GM19043 (cell line): Measurements from ENCODE around the gene FAM47E.

Source experiments
- ATAC-seq: cut with Tn5 transposase; IDR thresholded peaks from one replicate; pipeline ENCODE4 v1.9.1; 2021; ENCODE audit warnings: low read depth; ENCODE audit not compliant: unreplicated experiment

The FAM47E gene

DNA sequence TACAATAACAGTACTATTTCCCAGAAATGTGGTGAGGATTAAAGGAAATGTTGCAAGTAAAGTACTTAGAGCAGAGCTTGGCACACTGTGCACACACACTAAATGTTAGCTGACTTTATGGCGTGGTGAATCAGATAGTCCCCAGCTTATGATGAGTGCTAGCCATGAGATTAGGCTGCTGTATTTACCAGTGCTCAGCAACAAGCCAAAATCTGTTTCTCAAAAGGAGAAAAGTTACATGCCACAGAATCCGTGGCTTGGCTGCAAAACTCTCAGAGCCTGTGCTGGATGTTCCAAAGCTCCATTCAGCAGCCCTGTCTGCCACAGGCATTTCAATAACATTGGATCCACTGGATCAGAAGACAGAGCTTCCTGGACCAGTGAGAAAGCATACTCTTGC is 42.3 kb downstream of the FAM47E start:
- ATAC-seq, result no peak

DNA sequence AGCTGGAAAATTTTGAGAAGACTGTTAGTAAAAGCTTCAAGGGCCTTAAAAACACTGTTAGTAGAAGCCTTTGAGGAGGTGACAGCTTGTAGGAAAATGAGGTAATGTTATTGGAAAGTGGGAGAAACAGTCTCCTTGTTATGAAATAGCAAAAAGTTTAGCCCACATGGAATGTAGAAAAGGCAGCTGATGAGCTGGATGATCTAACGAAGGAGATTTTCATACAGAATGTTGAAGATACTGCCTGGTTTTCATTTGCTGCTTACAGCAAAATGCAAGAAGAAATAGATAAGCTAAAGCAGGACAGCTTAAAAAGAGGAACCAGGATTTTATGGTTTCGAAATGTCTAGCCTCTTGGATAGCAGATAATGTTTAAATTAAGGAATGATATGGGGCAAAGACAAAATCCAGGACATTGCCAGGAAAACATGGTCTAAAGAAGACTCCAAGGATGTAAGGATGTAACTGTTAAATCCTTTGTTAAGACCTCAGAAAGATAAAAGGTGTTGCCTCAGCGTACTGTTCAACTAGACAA is 44.8 kb downstream of the FAM47E start:
- ATAC-seq, result no peak

DNA sequence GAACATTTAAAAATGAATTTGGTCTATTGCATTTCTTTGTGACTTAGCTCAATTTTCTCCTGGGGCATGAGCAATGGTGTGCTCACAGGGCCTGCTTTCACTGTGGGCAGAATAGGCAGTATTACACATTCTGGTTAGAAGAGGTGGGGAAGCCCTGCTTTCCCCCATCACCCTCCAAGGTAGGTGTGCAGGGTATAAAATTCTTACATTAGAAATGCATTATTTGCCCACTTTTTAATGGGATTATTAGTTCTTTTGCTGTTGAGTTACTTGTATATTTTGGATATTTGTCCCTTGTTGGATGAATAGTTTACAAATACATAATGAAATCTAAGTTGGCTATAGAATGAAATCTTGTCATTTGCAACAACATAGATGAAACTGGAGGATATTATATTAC is 46.7 kb downstream of the FAM47E start:
- no peak for ATAC-seq

DNA sequence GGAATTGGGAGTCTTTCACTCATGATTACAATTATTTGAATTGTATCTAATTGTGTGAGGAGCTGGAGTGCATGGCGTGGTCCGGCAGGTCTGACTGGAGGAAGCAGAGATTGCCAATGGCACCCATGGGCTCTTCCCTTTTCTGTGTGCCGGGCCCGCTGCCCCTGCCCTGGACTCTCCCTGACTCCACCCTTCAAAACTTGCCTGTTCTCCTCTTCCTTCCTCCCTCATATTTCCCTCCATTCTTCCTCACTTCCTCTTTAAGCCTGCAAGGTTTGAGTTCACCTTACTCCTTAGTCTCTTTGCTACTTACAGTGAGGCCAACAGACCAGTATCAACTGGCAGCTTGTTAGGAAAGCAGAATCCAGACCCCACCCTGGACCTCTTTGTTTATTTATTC is 48.5 kb downstream of the FAM47E start:
- no peak for ATAC-seq

DNA sequence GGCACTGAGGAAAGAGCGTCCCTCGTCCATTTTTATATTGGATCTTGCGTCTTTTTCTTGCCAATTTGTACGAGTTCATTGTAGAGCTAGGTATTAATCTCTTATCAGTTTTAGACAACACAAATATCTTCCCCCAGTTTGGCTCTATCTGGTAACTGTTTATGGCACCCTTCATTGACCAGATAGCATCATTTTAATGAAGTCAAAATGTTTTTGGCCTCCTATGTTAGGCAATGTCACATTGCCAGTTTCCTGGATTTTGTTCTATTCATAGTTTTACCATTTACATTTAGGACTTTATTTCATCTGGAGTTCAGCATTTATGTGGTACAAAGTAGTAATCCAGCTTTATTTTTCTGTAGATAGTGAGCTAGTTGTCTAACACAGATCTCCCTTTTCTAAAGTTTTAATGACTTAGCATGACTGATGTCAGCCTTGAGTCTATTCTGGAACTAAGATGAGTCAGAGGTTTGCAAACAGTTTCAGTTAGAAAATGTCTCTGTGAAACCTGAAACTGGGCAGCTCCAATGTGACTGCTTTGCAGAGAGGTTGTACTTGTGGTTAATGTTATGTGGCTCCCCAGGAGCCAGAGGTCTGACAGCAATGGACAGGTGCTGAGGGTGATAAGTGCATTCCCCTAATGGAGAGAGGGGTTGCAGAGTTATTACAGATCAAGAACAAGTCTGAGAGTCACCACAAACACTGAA is 49.7 kb downstream of the FAM47E start:
- ATAC-seq, result peak; percentile 99

DNA sequence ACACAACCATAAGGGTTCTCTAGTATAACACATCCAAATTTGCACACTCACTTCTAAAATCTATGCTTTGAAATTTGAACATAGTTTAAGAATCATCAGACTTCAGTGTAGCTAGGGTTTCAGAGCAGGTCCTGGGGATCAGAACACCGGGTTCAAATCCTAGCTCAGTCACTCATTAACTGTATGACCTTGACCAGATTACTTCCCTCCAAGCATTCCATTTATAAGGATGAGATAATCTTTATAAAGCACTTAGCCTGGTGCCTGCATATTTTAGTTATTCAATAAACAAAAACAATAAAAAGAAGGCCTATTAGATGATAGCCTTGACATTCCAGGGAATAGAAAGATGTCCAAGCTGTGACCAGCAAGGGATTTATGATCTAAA is 50.2 kb downstream of the FAM47E start:
- ATAC-seq, result no peak

DNA sequence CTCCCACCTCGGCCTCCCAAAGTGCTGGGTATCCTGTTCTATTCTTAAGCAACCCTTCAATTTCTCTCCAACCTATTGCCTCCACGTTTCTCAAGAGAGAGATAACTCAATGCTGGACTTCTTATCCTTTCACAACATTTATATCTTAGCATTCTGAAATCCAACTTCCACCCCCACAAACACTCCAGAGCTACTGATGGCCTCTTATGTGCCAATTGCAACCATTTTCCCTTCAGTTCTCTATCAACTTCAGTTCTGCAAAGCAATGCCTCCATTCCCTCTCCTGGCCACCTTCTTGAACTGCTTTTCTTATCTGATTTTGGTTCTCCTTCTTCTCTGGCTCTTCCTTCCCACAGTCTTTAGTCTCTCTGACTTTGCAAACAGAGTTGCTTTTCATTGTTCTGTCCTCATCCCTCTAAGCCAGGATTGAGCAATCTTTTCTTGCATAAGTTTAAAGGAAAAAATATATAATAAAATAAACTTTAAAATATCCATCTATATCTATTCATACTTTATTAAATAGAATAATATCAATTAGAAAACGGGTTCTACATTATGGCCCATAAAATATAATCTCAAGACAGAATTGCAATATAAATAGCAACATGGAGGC is 51.4 kb downstream of the FAM47E start:
- no peak for ATAC-seq

DNA sequence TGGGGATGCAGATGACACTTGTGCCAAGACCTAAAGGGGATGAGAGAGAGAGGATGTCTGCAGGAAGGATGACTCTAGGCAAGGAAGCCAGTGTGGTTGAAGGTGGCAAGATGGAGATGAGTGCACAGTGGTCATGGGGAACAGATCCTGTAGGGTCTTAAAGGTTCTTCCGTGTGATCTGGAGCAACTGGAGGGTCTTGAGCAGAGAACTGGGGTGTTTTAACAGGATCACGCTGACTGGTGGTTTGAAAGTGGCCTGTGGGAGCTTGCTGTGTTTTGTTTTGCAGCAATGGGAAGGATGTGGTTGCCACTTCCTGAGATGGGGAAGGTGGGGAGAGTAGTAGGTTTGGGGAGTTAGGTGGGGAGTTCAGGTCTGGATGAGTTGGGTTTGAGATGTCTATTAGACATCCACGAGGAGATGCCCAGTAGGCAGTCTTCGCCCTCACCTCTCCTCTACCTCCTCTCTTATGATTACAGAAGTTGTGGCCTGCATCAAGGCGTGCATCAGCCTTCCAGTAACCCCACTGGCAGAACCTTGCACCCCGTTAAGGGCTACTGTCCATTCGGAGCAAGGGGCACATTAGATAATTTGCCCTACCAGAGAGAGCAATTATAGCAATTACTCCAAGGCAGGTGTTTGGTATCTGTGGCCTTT is 53.6 kb downstream of the FAM47E start:
- ATAC-seq, result no peak

DNA sequence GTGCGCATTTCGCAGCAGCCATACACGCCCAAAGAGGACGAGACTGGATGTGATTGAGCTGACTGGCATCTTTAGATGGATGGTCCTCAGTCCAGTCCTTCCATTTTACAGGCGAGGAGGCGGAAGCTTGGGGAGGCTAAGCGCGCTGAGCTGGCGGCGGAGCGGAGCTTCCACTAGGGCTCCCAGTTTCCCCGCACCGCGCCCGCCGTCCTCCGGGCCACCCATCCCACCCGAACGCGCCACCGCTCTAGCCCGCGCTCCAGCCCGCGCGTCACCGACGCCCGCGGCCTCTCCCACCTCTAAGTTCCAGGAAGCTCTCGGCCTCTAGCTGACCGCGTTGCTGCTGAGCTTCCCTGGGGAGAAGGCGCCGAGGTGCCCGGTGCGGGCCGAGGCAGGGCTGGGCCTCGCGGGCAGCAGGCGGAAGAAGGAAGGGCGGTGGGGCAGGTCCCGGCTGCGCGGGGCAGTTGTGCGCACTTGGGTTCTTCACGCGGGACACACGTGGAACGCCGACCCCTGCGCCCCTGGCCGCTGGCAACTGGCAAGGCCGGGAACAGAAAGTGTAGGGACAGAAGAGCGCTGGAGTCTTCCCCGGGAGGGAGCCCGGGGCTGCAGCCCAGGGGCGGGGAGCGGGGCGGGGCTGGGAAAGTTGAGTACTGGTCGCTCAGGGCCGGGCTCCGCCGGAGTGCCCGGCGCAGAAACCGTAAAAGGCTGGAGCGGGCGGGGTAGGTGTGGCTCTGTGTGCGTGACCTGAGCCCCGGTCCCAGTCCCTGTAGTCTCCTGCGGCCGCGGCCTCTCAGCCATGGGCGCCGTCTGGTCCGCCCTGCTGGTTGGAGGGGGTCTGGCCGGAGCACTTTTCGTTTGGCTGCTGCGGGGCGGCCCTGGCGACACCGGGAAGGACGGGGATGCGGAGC is 54.7 kb downstream of the FAM47E start, which contains the start of gene STBD1:
STBD1 (plus strand) TSS at position 763 of the 911 bp plus-strand sequence; CDS start at position 800, 37 bp downstream.
- no peak for ATAC-seq

DNA sequence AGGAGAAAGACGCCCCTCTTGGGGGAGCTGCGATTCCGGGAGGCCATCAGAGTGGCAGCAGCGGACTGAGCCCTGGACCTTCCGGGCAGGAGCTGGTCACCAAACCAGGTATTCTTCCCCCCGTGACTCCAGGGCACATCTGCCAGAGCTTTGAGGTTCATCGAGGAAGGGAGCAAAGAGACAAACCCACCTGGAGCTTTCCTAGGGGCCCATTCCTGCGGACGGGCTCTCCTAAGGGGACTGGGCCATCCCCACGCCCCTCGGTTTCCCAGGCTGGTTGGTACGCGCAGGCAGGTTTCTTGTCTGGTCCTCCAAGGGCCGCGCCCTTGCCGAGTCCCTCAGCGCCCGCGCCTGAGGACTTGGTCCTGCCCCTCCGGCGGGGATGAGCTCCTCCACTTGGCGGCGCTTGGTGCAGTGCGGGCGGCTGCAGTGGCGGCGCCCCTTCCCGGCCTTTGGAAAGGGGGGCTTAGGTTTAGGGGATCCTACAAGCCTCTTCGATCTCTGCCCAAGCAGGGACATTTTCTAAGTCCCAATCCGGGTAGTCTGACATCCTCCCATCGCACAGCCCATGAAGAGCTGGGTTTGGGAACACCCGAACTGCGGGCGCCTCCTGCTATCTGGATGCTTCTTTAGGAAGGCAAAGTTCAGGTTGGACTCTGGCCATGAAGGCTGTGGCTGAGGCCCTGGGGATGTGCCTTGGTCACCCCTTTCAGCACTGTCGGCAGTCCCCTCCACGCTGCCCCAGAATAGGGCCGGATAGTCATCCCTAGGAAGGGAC is 55.5 kb downstream of the FAM47E start:
- ATAC-seq, result no peak

DNA sequence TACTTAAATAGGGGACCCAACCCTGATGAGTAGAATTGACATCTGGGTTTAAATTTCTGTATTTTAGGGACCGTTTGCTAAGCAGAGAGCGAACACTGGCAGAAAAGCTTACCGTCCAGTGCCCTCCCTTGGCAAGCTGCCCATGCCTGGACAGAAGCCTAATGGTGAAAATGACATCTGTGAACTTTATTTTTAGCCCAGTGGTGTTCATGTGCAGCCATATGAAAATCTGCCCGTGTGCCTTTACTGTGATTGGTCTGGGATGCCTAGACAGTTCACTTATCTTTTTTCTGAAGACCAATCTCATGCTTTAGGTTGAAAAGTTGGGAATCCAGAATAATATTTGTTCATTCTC is 56.1 kb downstream of the FAM47E start:
- no peak for ATAC-seq

DNA sequence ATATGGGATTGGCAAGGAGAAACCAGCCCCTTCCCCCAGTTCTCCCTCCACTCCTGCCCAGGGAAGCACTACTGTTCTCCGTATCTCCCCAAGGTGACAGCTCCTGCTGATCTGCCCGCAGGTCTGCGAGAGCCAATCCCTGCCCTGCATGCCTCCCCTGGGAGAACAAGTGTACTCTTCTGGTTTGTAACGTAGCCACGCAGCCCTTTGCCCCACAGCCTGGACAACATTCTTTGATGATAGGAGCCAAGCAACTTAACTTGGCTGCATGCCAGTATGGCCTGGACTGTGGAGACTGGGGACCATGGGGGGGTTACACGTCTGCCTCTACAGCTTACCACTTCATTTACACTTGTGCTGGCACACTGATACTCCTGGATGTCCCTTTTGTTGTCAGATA is 57.0 kb downstream of the FAM47E start:
- no peak for ATAC-seq

DNA sequence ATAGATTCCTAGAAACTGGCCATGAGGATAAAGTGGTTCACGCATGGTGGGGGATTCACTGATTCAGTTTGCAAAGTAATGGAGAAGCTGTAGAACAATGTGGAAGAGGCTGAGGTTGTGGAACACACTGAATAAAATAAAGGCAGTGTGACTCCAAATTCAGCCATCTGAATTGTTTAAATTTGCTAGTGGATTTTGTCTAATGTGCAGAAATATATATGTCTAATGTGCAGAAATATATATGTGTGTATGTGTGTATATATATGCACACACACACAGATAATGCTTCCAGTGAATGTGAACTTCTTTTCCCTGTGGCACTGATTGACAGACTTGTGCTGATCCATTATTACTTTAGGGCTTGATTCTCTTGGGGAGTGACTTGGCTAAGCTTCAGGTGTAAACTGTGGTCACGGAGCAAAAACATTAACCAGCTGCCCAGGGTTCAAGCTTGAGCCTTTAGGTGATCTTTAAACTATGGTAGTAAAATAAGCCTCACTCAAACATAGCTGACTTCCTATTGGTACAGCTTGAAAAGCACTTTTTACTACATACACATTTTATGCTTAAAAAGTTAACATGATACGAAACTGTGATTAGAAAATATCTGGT is 58.5 kb downstream of the FAM47E start:
- ATAC-seq, result no peak

DNA sequence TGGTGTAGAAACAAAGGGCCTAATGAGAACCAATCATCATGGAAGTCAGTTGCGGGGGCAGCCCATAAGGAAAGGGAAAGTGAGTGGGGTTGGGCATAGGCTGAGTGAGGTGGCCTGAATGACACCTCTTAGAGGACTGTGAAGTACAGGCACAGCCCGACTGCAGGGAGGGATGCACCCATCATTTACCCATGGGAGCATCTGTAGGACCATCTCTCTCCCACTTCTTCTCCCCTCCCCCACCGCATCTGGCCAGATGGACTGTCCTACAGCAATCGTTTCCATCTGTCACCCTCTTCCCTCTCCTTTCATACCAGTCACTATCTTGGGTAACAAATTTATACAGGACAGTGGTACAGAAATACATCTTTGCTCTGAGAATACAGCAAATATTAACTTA is 59.2 kb downstream of the FAM47E start:
- no peak for ATAC-seq

DNA sequence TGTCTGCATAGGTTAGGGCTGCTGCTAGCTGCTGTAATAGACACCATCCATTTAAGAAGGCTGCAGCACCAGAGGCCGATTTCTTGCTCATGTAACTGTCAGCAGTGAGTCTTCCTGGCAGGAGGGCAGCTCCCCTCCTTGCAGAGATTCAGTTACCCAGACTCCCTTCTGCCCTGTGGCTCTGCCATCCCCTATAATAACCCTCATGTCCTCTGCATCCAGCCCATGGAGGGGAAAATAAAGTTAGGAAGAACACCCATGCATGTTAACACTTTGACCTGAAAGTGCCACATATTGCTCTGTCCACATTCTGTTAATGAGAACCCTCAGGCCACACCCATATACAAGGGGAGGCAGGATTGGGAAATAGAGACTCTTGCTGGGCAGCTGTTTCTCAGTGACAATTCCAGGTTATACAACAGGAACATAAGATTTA is 60.4 kb downstream of the FAM47E start:
- no peak for ATAC-seq

DNA sequence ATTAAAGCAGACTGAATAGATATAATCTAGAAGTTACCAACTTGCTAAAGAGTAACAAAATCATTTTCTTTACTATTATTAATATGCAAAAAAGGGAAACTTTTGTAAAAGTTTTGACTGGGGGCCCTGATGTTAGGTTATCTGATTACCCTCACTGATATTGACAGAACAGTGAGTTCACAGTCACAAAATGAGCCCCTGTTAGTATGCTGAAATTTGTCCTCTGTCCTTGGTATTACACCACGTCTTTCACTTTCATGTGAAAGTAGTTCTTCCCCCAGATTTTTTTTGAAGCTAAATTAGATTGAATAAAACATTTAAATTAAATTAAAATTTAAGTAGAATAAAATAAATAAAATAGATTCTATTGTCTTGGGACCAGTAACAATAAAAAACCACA is 60.9 kb downstream of the FAM47E start:
- no peak for ATAC-seq

DNA sequence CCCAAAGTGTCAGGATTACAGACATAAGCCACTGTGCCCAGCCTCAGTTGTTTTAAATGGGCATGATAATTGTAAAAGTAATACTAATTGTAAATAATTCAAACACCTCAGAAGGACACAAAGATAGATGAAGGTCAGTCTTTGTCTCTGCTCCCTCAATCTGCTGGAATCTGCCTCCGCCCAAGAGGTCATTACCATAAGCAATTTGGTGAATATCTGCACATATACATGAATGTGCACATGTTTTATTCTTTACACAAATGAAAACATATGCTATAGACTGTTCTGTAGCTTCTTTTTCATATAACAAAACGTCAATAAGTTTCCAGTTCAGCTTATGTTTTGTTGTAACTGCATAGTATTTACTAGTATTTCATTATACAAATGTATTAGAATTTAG is 62.0 kb downstream of the FAM47E start:
- ATAC-seq, result no peak

DNA sequence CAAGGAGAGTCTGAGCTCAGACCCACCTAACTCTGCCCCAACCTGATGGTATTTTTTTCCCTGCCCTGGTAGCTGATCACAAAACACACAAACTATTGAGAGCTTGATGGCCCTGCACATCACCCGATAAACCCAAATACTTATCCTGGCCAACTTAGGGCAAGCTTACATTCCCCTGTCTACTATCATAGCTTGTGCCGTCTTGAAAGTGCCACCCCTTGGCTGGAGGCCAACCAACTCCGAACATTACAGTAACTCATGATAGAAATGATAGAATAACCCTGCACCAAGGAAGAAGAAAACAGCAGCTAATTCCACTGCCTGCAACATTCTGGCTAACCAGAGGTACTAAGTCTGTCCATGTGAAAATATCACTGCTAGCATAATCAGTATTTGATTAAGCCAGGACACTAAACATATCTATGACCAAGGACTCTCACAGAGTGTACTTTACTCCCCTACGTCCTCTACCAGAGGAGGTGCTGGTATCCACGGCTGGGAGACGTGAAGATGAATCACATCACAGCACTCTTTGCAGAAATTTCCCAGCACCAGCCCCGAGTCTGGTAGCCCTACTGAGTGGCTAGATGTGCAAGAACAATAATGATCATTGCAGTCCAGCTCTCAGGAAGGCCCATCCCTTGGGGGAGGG is 63.9 kb downstream of the FAM47E start:
- no peak for ATAC-seq

DNA sequence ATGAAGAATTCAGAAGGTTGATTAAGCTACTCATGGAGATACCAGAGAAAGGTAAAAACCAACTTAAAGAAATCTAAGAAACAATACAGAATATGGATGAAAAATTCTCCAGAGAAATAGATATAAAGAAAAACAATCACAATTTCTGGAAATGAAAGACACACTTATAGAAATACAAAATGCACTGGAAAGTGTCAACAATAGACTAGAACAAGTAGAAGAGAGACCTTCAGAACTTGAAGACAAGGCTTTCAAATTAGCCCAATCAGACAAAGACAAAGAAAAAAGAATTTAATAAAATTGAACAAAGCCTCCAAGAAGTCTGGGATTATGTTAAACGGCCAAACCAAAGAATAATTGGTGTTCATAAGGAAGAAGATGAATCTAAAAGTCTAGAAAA is 64.6 kb downstream of the FAM47E start:
- ATAC-seq, result no peak
